OCI-LY3 (cell line): ENCODE data around the gene C4A.

ENCODE experiments used
- H2AFZ ChIP-seq: fragments of 200-600, 300-600 bp; shearing (Covaris generic); 2 replicates; pipeline ENCODE4 v1.6.0; 2014; ENCODE audit warnings: antibody characterized with exemption, low read depth, low read length
- H3K27ac ChIP-seq: fragments of 200-600, 300-600 bp; sonication (generic); 2 replicates; pipeline ENCODE4 v1.5.1; 2014; ENCODE audit warnings: mild to moderate bottlenecking, low read length, moderate library complexity, mixed read lengths
- H3K27me3 ChIP-seq: fragments of 200-600, 300-600 bp; sonication (generic); 2 replicates; pipeline ENCODE4 v1.6.1; 2014; ENCODE audit warnings: low read depth, low read length, mixed read lengths
- H3K36me3 ChIP-seq: fragments of 200-600, 300-600 bp; sonication (generic); replicated peaks from 2 replicates; pipeline ENCODE3; 2014; ENCODE audit warnings: low read depth, low read length, mixed read lengths
- H3K4me1 ChIP-seq: fragments of 300-600, 200-600 bp; sonication (generic); 2 replicates; pipeline ENCODE4 v1.6.1; 2014; ENCODE audit warnings: low read length, mixed read lengths
- H3K4me2 ChIP-seq: fragments of 200-600, 300-600 bp; sonication (generic); 2 replicates; pipeline ENCODE4 v1.6.1; 2014; ENCODE audit warnings: low read length, mixed read lengths
- H3K4me3 ChIP-seq: fragments of 300-600, 200-600 bp; sonication (generic); 2 replicates; pipeline ENCODE4 v1.5.1; 2014; ENCODE audit warnings: antibody characterized with exemption, mild to moderate bottlenecking, low read length, moderate library complexity
- H3K79me2 ChIP-seq: fragments of 300-600, 200-600 bp; shearing (Covaris generic); 2 replicates; pipeline ENCODE4 v1.6.1; 2014; ENCODE audit warnings: mild to moderate bottlenecking, low read length, mixed read lengths
- H3K9ac ChIP-seq: fragments of 300-600, 200-600 bp; shearing (Covaris generic); 2 replicates; pipeline ENCODE4 v1.6.0; 2014; ENCODE audit warnings: mild to moderate bottlenecking, low read length, moderate library complexity
- H3K9me3 ChIP-seq: fragments of 200-600, 300-600 bp; shearing (Covaris generic); 2 replicates; pipeline ENCODE4 v1.6.1; 2014; ENCODE audit warnings: low read length, mixed read lengths; ENCODE audit not compliant: insufficient read depth
- H4K20me1 ChIP-seq: fragments of 200-600, 300-600 bp; sonication (generic); 2 replicates; pipeline ENCODE4 v1.6.1; 2016; ENCODE audit warnings: low read length, mixed read lengths; ENCODE audit not compliant: insufficient read depth
- EZH2phosphoT487 ChIP-seq: fragments of 200-600 bp; shearing (Covaris generic); IDR thresholded peaks from 2 replicates; pipeline ENCODE4 v1.6.1; 2018; ENCODE audit warnings: antibody characterized with exemption, mixed run types, low read depth
- TF ChIP-seq, protein P1 (sequence below): fragments of 200-600, 300-600 bp; sonication (generic); IDR thresholded peaks from 2 replicates; pipeline ENCODE4 v1.5.1; 2014; ENCODE audit warnings: antibody characterized with exemption, low read length, low read depth

C4A gene

GRCh38 chr6:31969712-31970603 is 11.9 kb upstream of the C4A start:
- no peak overlapping the region for H3K4me3 ChIP-seq

DNA sequence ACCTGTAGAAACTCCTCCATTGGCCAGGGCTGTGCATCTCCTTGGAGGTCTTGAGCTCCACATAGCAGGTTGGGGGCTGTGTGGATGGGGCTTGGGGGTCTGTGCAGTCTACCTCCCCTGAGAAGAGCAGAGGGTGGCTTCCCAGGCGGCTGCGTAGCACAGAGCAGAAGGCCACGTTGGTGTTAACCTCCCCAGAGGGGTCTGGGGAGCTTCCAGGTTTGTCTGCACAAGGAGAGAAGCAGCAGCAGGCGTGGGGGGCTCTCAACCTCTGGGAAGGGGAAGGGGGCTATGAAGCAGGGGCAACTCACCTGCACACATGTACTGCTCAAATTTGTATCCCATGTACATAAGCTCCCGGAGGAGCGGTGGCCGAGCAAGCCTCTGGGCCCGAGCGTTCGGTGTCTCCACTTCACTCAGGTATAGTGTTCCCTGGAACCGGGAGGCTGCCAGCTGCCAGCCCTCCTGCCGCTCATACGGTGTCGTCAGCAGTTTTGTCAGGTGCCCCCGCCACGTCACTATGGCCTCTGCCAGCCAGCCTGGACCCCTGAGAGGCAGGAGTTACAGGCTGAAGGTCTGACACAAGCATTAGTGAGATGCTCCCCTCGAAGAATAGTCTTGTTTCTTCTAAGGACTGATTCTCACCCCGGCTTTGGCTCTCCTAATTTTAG is 11.1 kb upstream of the C4A start:
- H3K27me3 ChIP-seq, result no peaks in the 10 kb centered on the region
- H3K79me2 ChIP-seq, result peaks cover 11% of the 10 kb centered on the region
- H3K4me1 ChIP-seq, result peaks cover 14% of the 10 kb centered on the region
- peak overlapping the region; percentile 63; the same call in 1 of the 2 replicates for H3K27ac ChIP-seq
- H2AFZ ChIP-seq, result no peak overlapping the region
- TF ChIP-seq EZH2phosphoT487, result no peak
- TF ChIP-seq, protein P1, sequence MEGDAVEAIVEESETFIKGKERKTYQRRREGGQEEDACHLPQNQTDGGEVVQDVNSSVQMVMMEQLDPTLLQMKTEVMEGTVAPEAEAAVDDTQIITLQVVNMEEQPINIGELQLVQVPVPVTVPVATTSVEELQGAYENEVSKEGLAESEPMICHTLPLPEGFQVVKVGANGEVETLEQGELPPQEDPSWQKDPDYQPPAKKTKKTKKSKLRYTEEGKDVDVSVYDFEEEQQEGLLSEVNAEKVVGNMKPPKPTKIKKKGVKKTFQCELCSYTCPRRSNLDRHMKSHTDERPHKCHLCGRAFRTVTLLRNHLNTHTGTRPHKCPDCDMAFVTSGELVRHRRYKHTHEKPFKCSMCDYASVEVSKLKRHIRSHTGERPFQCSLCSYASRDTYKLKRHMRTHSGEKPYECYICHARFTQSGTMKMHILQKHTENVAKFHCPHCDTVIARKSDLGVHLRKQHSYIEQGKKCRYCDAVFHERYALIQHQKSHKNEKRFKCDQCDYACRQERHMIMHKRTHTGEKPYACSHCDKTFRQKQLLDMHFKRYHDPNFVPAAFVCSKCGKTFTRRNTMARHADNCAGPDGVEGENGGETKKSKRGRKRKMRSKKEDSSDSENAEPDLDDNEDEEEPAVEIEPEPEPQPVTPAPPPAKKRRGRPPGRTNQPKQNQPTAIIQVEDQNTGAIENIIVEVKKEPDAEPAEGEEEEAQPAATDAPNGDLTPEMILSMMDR, result no peak
- H3K9me3 ChIP-seq, result no peaks in the 10 kb centered on the region
- H3K4me2 ChIP-seq, result peak overlapping the region; percentile 95
- H4K20me1 ChIP-seq, result no peaks in the 10 kb centered on the region
- H3K9ac ChIP-seq, result peak overlapping the region; percentile 85
- no peaks in the 10 kb centered on the region for H3K36me3 ChIP-seq
- peak overlapping the region; percentile 80 for H3K4me3 ChIP-seq

More at GRCh38 chr6:31969712-31970603, 11.9 kb upstream of the C4A start:
- Histone ChIP-seq H3K4me2 (no peak overlapping the region), H3K27me3 (no peaks in the 10 kb centered on the region), H3K4me1 (peaks cover 14% of the 10 kb centered on the region), H3K36me3 (no peaks in the 10 kb centered on the region), H2AFZ (no peak overlapping the region), H3K27ac (no peak overlapping the region), H3K79me2 (peaks cover 11% of the 10 kb centered on the region), H3K9ac (no peak overlapping the region), H4K20me1 (no peaks in the 10 kb centered on the region), H3K9me3 (no peaks in the 10 kb centered on the region)
- TF ChIP-seq, protein P1, result no peak
- no peak for TF ChIP-seq EZH2phosphoT487

DNA sequence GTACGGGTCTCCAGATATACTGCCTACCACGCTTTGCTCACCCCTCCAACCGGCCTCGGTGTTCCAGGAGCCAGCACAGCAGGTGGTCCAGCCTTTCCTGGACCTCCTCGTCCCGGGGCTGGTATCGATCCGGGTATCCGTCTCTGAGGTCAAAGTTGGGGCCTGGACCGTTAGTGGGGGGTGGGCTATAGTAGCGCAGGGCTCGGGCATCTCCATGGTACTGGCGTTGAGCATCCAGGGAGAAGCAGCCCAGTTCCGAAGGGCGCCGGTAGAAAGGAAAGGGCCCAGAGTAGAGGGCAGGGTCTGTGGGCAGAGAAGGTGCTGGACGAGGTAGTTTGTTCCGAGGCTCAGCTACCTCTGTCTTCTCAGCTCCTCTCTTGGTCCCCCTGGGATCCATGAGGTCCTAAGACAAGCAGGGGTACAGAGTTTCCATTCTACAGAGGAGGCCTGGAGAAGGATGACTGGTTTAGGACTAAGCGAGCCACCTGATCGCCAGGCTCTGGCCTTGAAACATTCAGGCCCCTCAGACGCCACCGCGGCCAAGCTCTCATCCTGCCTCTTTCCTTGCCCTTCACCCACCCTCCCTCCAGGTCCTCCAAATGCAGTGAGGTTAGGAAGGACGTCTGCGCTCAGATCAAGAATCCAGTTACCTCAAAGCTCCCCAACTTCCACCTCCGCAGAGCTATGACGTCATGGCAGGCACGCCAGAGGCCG is 10.4 kb upstream of the C4A start:
- Histone ChIP-seq H3K4me2 (peak overlapping the region; percentile 95), H3K27me3 (no peaks in the 10 kb centered on the region), H2AFZ (peak overlapping the region; percentile 51; the same call in 1 of the 2 replicates), H3K4me3 (peak overlapping the region; percentile 80), H3K36me3 (no peaks in the 10 kb centered on the region), H3K9me3 (no peaks in the 10 kb centered on the region), H3K27ac (peak overlapping the region; percentile 63), H3K4me1 (peaks cover 14% of the 10 kb centered on the region), H3K9ac (peak overlapping the region; percentile 85), H4K20me1 (no peaks in the 10 kb centered on the region), H3K79me2 (peaks cover 11% of the 10 kb centered on the region)
- no peak for TF ChIP-seq EZH2phosphoT487
- TF ChIP-seq, protein P1, result no peak
